ENCODE data around the gene NRROS. TPM values are rescaled to one million over a fixed set of nuclear protein-coding genes. Genes with fewer than 3 reads are reported as not detected.

The NRROS gene
- total RNA-seq, 1 donor from 2014 or later: 20.7 TPM

Other genes starting within 250 kb of the NRROS start
- 46.8 TPM for gene UBXN7, start 207.3 kb upstream of the NRROS start, total RNA-seq
- 29.1 TPM for gene RNF168, start 135.9 kb upstream of the NRROS start, total RNA-seq
- not detected for gene SMCO1, start 124.3 kb upstream of the NRROS start, total RNA-seq
- 7.3 TPM for gene WDR53, start 71.1 kb upstream of the NRROS start, total RNA-seq
- gene FBXO45, start 71.0 kb upstream of the NRROS start, total RNA-seq: 7.7 TPM
- gene CEP19, start 72.6 kb downstream of the NRROS start, total RNA-seq: 1.3 TPM
- 20.7 TPM for gene PIGX, start 72.7 kb downstream of the NRROS start, total RNA-seq
- gene PAK2, start 100.2 kb downstream of the NRROS start, total RNA-seq: 105 TPM
- gene SENP5, start 228.2 kb downstream of the NRROS start, total RNA-seq: 38.2 TPM

All from mesenteric fat pad (tissue), 1 donor.